Measurements from ENCODE around the gene CEACAM4.
"Not testable (repeated sequence)": the region's sequence is repeated elsewhere in the genome, so short reads cannot be mapped to it uniquely, and the experiment has no call there.

Gene CEACAM4

GRCh38 chr19:41626877-41627276 is at the start of gene CEACAM4:
CEACAM4 (minus strand) TSS chr19:41627074; CDS start chr19:41626963, 111 bp downstream.
- H3K4me3 ChIP-seq (ENCODE audit: low read depth, low read length), result no peak within 1 kb of the TSS
- no peak within 1 kb of the TSS for H3K27ac ChIP-seq
- H3K9me3 ChIP-seq (ENCODE audit: severe bottlenecking), result peaks cover 4% of the 10 kb centered on the region
- peaks cover 89% of the 10 kb centered on the region for H3K27me3 ChIP-seq (ENCODE audit: insufficient read depth, low read depth, severe bottlenecking)
- no peak for TF ChIP-seq CTCF (IDR thresholded peaks at IDR 0.05; ENCODE audit: low read depth, low read length)
- H3K36me3 ChIP-seq, result no peaks in the 10 kb centered on the region
- no peak for DNase-seq

DNA sequence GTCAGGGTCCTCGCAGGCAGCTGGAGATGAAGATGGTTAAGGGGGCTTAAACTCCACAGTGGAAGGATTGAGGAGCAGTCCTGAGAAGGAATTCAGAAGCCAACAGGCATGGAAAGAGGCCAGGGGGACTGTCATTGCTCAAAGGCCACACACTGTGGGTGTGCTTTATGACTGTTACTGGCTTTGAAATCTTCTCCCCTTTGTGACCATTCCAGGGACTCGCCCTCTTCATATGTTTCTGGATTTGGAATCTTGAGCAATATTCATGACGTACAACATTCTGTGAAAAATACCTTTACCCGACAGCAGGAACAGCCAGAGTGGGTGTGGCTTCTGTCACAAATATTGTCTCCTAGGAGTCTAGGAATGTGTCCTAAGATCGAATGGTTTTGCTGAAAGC is 44.6 kb upstream of the CEACAM4 start:
- H3K27me3 ChIP-seq (ENCODE audit: insufficient read depth, low read depth, severe bottlenecking), result peaks cover 67% of the 10 kb centered on the region
- no peak overlapping the region for H3K27ac ChIP-seq
- H3K9me3 ChIP-seq (ENCODE audit: severe bottlenecking), result no peaks in the 10 kb centered on the region
- H3K4me3 ChIP-seq (ENCODE audit: low read depth, low read length), result no peak overlapping the region
- H3K36me3 ChIP-seq, result no peaks in the 10 kb centered on the region
- DNase-seq, result no peak
- no peak for TF ChIP-seq CTCF (IDR thresholded peaks at IDR 0.05; ENCODE audit: low read depth, low read length)

GRCh38 chr19:41670755-41671154 is 43.9 kb upstream of the CEACAM4 start:
- H3K4me3 ChIP-seq (ENCODE audit: low read depth, low read length), result no peak overlapping the region

DNA sequence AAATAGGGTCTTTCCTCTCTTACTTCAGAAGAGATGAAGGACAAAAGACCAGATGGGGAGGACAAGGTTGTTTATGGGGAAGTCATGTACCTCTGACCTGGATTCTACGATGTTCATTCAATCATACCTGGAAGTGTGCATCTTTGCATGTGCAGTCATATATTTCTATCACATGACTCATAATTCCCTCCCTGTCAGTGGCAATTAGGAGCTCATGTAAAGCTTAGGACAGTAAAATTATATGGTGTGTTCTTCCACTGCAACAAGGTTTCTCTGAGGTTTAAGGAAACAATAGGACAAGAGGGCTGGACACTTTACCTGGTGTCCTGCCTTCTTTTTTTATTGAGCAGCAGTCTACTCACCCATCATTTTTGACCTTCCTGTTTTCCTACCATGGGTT is 41.4 kb upstream of the CEACAM4 start:
- DNase-seq, result no peak
- Histone ChIP-seq H3K36me3 (no peaks in the 10 kb centered on the region), H3K27me3 (ENCODE audit: insufficient read depth, low read depth, severe bottlenecking) (peaks cover 45% of the 10 kb centered on the region), H3K27ac (no peak overlapping the region), H3K9me3 (ENCODE audit: severe bottlenecking) (peaks cover 6% of the 10 kb centered on the region), H3K4me3 (ENCODE audit: low read depth, low read length) (no peak overlapping the region)
- no peak for TF ChIP-seq CTCF (IDR thresholded peaks at IDR 0.05; ENCODE audit: low read depth, low read length)

More at GRCh38 chr19:41670755-41671154, 43.9 kb upstream of the CEACAM4 start:
- Histone ChIP-seq H3K27ac (no peak overlapping the region), H3K36me3 (no peaks in the 10 kb centered on the region), H3K9me3 (ENCODE audit: severe bottlenecking) (peaks cover 6% of the 10 kb centered on the region), H3K27me3 (ENCODE audit: insufficient read depth, low read depth, severe bottlenecking) (peaks cover 64% of the 10 kb centered on the region)
- DNase-seq, result no peak
- no peak for TF ChIP-seq CTCF (IDR thresholded peaks at IDR 0.05; ENCODE audit: low read depth, low read length)

- no peak for DNase-seq
- H3K4me3 ChIP-seq (ENCODE audit: low read depth, low read length), result no peak overlapping the region
- TF ChIP-seq CTCF (IDR thresholded peaks at IDR 0.05; ENCODE audit: low read depth, low read length), result no peak
- no peaks in the 10 kb centered on the region for H3K36me3 ChIP-seq
- H3K27ac ChIP-seq, result no peak overlapping the region
- peaks cover 6% of the 10 kb centered on the region for H3K9me3 ChIP-seq (ENCODE audit: severe bottlenecking)
- peaks cover 42% of the 10 kb centered on the region for H3K27me3 ChIP-seq (ENCODE audit: insufficient read depth, low read depth, severe bottlenecking)
These were observed 39.2 kb upstream of the CEACAM4 start for GRCh38 chr19:41666075-41666474.

DNA sequence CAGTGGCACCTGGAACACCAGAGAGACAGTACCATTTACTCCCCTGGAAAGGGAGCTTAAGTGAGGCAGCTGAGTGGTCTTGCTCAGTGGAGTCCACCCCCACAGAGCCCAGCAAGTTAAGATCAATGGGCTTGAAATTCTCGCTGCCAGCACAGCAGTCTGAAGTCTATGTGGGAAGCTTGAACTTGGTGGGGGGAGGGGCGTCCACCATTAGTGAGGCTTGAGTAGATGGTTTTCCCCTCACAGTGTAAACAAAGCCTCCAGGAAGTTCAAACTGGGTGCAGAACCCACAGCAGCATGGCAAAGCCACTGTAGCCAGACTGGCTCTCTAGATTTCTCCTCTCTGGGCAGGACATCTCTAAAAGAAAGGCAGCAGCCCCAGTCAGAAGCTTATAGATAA is 30.3 kb upstream of the CEACAM4 start:
- DNase-seq, result no peak
- TF ChIP-seq CTCF (IDR thresholded peaks at IDR 0.05; ENCODE audit: low read depth, low read length), result no peak
- Histone ChIP-seq H3K36me3 (no peaks in the 10 kb centered on the region), H3K27me3 (ENCODE audit: insufficient read depth, low read depth, severe bottlenecking) (peaks cover 75% of the 10 kb centered on the region), H3K9me3 (ENCODE audit: severe bottlenecking) (no peaks in the 10 kb centered on the region), H3K4me3 (ENCODE audit: low read depth, low read length) (no peak overlapping the region), H3K27ac (no peak overlapping the region)

DNA sequence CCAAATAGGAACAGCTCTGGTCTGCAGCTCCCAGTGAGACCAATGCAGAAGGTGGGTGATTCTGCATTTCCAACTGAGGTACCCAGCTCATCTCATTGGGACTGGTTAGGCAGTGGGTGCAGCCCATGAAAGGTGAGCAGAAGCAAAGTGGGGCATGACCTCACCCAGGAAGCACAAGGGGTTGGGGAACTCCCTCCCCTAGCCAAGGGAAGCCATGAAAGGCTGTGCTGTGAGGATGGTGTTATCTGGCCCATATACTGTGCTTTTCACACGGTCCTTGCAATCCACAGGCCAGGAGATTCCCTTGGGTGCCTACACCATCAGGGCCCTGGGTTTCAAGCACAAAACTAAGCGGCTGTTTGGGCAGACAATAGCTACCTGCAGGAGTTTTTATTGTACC is 29.9 kb upstream of the CEACAM4 start:
- H3K36me3 ChIP-seq; H3K27ac ChIP-seq; DNase-seq; H3K4me3 ChIP-seq (ENCODE audit: low read depth, low read length); H3K9me3 ChIP-seq (ENCODE audit: severe bottlenecking): not testable (repeated sequence)
- H3K27me3 ChIP-seq (ENCODE audit: insufficient read depth, low read depth, severe bottlenecking), result peaks cover 75% of the 10 kb centered on the region
